ENCODE results near the gene DPH7. TPM values are rescaled to one million over a fixed set of nuclear protein-coding genes. Genes with fewer than 3 reads are reported as not detected.

Gene DPH7
- total and polyA plus RNA-seq, 2 of the 8 experiments (the other 6 are each of a cell fraction or from before 2014, with no cell fraction given), result 44.6 to 45.5 TPM

GRCh38 chr9:137575716-137576411 lies 2.9 kb downstream of the DPH7 start:
- H2BK120ac ChIP-seq (replicated peaks; ENCODE audit: low read depth, low read length), result no peak overlapping the region
- H2AFZ ChIP-seq (ENCODE audit: low read length), result no peak overlapping the region
- no peak overlapping the region for H2BK20ac ChIP-seq (ENCODE audit: low read length)
- H3K23me2 ChIP-seq (ENCODE audit: low read depth, low read length), result peaks cover 3% of the 10 kb centered on the region; the same call in 1 of the 2 replicates
- ChIA-PET POLR2A (ENCODE audit: partially characterized antibody) (interaction anchor here (1.1 to 3.7 kb wide), 2 partner anchors 8 to 24 kb away, joined by 4 to 13 read pairs; partner anchors contain the start of gene MRPL41), CTCF (ENCODE audit: partially characterized antibody) (interaction anchor here (0.6 to 3.2 kb wide), 4 partner anchors 9 to 50 kb away, joined by 3 to 21 read pairs (median 5); no protein-coding TSS in a partner anchor)
- no peak overlapping the region for H4K91ac ChIP-seq (replicated peaks; ENCODE audit: insufficient read length, low read length)
- TF ChIP-seq RNF2 (IDR thresholded peaks at IDR 0.05; ENCODE audit: borderline replicate concordance, low read depth, low read length, missing control alignments, poor library complexity, severe bottlenecking), result no peak
- TF ChIP-seq CTCF (IDR thresholded peaks at IDR 0.05; ENCODE audit: control extremely low read depth in 1 of 3, insufficient read depth in 1 of 3, low read depth in 1 of 3, low read length in 3 of 3), result peak in 1 of 3 experiments; percentile 27; a peak in 1 of 4 replicates
- TF ChIP-seq SRF (IDR thresholded peaks at IDR 0.05; ENCODE audit: low read depth, low read length), result no peak
- no peak for TF ChIP-seq ATF2 (IDR thresholded peaks at IDR 0.05; ENCODE audit: low read length)
- H3K79me2 ChIP-seq (ENCODE audit: control insufficient read depth in 1 of 2, insufficient read depth in 2 of 2, low read length in 2 of 2), result peaks cover 12 to 35% of the 10 kb centered on the region in 2 experiments
- H3K56ac ChIP-seq (replicated peaks; ENCODE audit: insufficient read length, low read depth, low read length), result no peak overlapping the region
- H3K79me1 ChIP-seq (ENCODE audit: low read depth, low read length), result peaks cover 20% of the 10 kb centered on the region
- no peak overlapping the region for H2AK5ac ChIP-seq (ENCODE audit: low read depth, low read length)
- H3K9me3 ChIP-seq (ENCODE audit: insufficient read depth in 2 of 2, low read depth in 1 of 2, low read length in 1 of 2), result no peaks in the 10 kb centered on the region
- H3K27ac ChIP-seq (ENCODE audit: low read depth, low read length), result no peak overlapping the region
- H3K36me3 ChIP-seq (ENCODE audit: control insufficient read depth in 2 of 4, insufficient read depth in 4 of 4, low read length in 3 of 4), result peaks cover 23 to 46% (median 36%) of the 10 kb centered on the region in 4 experiments
- no peaks in the 10 kb centered on the region for H3K27me3 ChIP-seq (replicated peaks in 1 of 4; ENCODE audit: control insufficient read depth in 3 of 4, extremely low read depth in 1 of 4, insufficient read depth in 3 of 4, low read length in 3 of 4)
- H3K4me1 ChIP-seq (replicated peaks in 1 of 4; ENCODE audit: control insufficient read depth in 3 of 4, insufficient read depth in 4 of 4, low read length in 3 of 4), result peaks cover 0 to 19% (median 6%) of the 10 kb centered on the region in 4 experiments; a peak in 6 of 7 replicates
- H3K4me2 ChIP-seq (ENCODE audit: insufficient read depth in 1 of 2, low read depth in 2 of 2, low read length in 2 of 2), result no peak overlapping the region
- peaks cover 7 to 20% of the 10 kb centered on the region in 2 experiments for H4K20me1 ChIP-seq (replicated peaks in 1 of 2; ENCODE audit: control insufficient read depth in 1 of 2, insufficient read depth in 2 of 2, low read length in 2 of 2)
- no peak overlapping the region for H3K14ac ChIP-seq (ENCODE audit: insufficient read length)
- 90% methylated on average over 12 of the region's 12 CpGs; no CpG with 5 or more reads in 1 of the 2 experiments for WGBS, 2 experiments (ENCODE audit: extremely low coverage in 1 of 2, insufficient coverage in 1 of 2, insufficient read length in 1 of 2, insufficient replicate concordance in 2 of 2, low coverage in 1 of 2, low lambda C conversion rate in 2 of 2, missing lambda C conversion rate in 1 of 2)
- H2BK5ac ChIP-seq (ENCODE audit: low read depth, low read length), result no peak overlapping the region
- no peak overlapping the region for H3K4me3 ChIP-seq (ENCODE audit: extremely low read depth in 1 of 4, insufficient read depth in 2 of 4, low read depth in 3 of 4, low read length in 4 of 4)
- no peak for FAIRE-seq
- DNase-seq (ENCODE audit: low read depth in 1 of 2, low spot score in 2 of 2), result no peak
- no peak overlapping the region for H4K5ac ChIP-seq (ENCODE audit: insufficient read length, low read depth, low read length)
- no peak overlapping the region for H3K18ac ChIP-seq (ENCODE audit: extremely low read depth, low read length)
- H3K23ac ChIP-seq (ENCODE audit: insufficient read length), result no peak overlapping the region
- peak overlapping the region; percentile 36; the same call in 1 of the 2 replicates for H4K8ac ChIP-seq (ENCODE audit: extremely low read depth, insufficient read depth, low read length)
- H2BK12ac ChIP-seq (ENCODE audit: low read depth, low read length), result no peak overlapping the region
- no peak overlapping the region for H3K9ac ChIP-seq (replicated peaks in 1 of 4; ENCODE audit: extremely low read depth in 1 of 4, low read depth in 3 of 4, low read length in 3 of 4)
- no peak overlapping the region for H3K4ac ChIP-seq (replicated peaks; ENCODE audit: insufficient read length, low read depth, low read length)
- H2BK15ac ChIP-seq (ENCODE audit: low read length), result no peak overlapping the region
